GM12878 (cell line): Measurements from ENCODE around the gene TOMM22. TPM values are rescaled to one million over a fixed set of nuclear protein-coding genes. Genes with fewer than 3 reads are reported as not detected.

Experiments
- BCLAF1 ChIP-seq: fragments of 450-650 bp; IDR thresholded peaks from 2 replicates; pipeline ENCODE4 v1.6.1; 2017; ENCODE audit warnings: antibody characterized with exemption, mild to moderate bottlenecking, moderate library complexity
- CBX3 ChIP-seq: fragments of 200-600 bp; sonication (generic); IDR thresholded peaks from 2 replicates; pipeline ENCODE4 v1.6.1; 2016; ENCODE audit warnings: low read depth, borderline replicate concordance
- NR2C1 ChIP-seq: fragments of 450-650 bp; IDR thresholded peaks from 2 replicates; pipeline ENCODE4 v1.6.1; 2017; ENCODE audit warnings: antibody characterized with exemption, mild to moderate bottlenecking, moderate library complexity
- RCOR1 ChIP-seq: conservative IDR thresholded peaks from 2 replicates; pipeline ENCODE4 v1.6.1; 2012; ENCODE audit warnings: low read depth, low read length, improper control_type of control experiment
- RELB ChIP-seq: fragments of 450-650 bp; IDR thresholded peaks from 2 replicates; pipeline ENCODE4 v1.6.1; 2017; ENCODE audit warnings: low read depth, mild to moderate bottlenecking, moderate library complexity
- REST ChIP-seq: IDR thresholded peaks from 2 replicates; pipeline ENCODE4 v1.6.1; 2012; ENCODE audit warnings: mild to moderate bottlenecking, low read depth, low read length
- SMARCA5 ChIP-seq: fragments of 450-650 bp; IDR thresholded peaks from 2 replicates; pipeline ENCODE4 v1.6.1; 2017; ENCODE audit warnings: mild to moderate bottlenecking
- SUPT20H ChIP-seq: IDR thresholded peaks from 2 replicates; pipeline ENCODE4 v1.6.1; 2011; ENCODE audit warnings: low read depth, mild to moderate bottlenecking, low read length, moderate library complexity, borderline replicate concordance; ENCODE audit not compliant: control insufficient read depth
- TBL1XR1 ChIP-seq: IDR thresholded peaks from 2 replicates; pipeline ENCODE4 v1.6.1; 2012; ENCODE audit warnings: low read depth, low read length, improper control_type of control experiment
- ZBTB40 ChIP-seq: fragments of 450-650 bp; IDR thresholded peaks from 2 replicates; pipeline ENCODE4 v1.6.1; 2016; ENCODE audit warnings: mild to moderate bottlenecking, moderate library complexity, borderline replicate concordance
- ZSCAN29 ChIP-seq: fragments of 450-650 bp; IDR thresholded peaks from 2 replicates; pipeline ENCODE4 v1.6.1; 2017; ENCODE audit warnings: mild to moderate bottlenecking, moderate library complexity
- polyA plus RNA-seq, 11 experiments: library from polyadenylated mRNA; depleted of rRNA in 4 of 11; unstranded in 6 of 11; stranded (reverse) in 5 of 11; fragments of >200 nt; fragmentation: Nextera tagmentation in 4 of 11; fragmentation: Illumina TruSeq in 1 of 11; extraction: Ambion mirVana in 4 of 11; extraction: Trizol in 1 of 11; gene quantifications; 1 replicate in 1 of 11; 2 replicates in 10 of 11; pipeline versions ENCODE4 v1.2.1 to v1.2.3, GENCODE V29; 2011 to 2016; ENCODE audit warnings: inconsistent platforms in 2 of 11, missing spikeins in 2 of 11, low read depth in 1 of 11
- total RNA-seq, 4 experiments: library from RNA; depleted of rRNA in 3 of 4; stranded (reverse); fragments of >200 nt in 3 of 4; fragmentation: Illumina TruSeq in 1 of 4; extraction: Trizol in 1 of 4; gene quantifications; 2 replicates each; pipeline versions ENCODE4 v1.2.1 to v1.2.3, GENCODE V29; 2013 to 2021
- TF ChIP-seq, protein P1 (sequence below): IDR thresholded peaks from 2 replicates; pipeline ENCODE4 v1.6.1; 2011; ENCODE audit warnings: low read depth, mild to moderate bottlenecking, low read length, moderate library complexity, borderline replicate concordance; ENCODE audit errors: extremely low read depth
- TF ChIP-seq, protein P2 (sequence below): fragments of 450-650 bp; IDR thresholded peaks from 2 replicates; pipeline ENCODE4 v1.6.1; 2016; ENCODE audit warnings: mild to moderate bottlenecking

The TOMM22 gene
- total and polyA plus RNA-seq, 10 of the 15 experiments (the other 5 are each of a cell fraction or from before 2014, with no cell fraction given) = 37.6 to 197 (median 94.9) TPM

- TF ChIP-seq RELB (peak; percentile 70; the same call in 1 of the 2 replicates), ZBTB40 (no peak), NR2C1 (peak; percentile 51), CBX3 (no peak), BCLAF1 (0 out of 2 replicates have a peak, but pooled peaks have one; percentile 31), REST (no peak), ZSCAN29 (no peak), SUPT20H (no peak), SMARCA5 (peak; percentile 57; the same call in 1 of the 2 replicates), RCOR1 (0 out of 2 replicates have a peak, but pooled peaks have one; percentile 15), TBL1XR1 (peak; percentile 70)
- TF ChIP-seq, protein P1, sequence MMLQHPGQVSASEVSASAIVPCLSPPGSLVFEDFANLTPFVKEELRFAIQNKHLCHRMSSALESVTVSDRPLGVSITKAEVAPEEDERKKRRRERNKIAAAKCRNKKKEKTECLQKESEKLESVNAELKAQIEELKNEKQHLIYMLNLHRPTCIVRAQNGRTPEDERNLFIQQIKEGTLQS = no peak
- TF ChIP-seq, protein P2, sequence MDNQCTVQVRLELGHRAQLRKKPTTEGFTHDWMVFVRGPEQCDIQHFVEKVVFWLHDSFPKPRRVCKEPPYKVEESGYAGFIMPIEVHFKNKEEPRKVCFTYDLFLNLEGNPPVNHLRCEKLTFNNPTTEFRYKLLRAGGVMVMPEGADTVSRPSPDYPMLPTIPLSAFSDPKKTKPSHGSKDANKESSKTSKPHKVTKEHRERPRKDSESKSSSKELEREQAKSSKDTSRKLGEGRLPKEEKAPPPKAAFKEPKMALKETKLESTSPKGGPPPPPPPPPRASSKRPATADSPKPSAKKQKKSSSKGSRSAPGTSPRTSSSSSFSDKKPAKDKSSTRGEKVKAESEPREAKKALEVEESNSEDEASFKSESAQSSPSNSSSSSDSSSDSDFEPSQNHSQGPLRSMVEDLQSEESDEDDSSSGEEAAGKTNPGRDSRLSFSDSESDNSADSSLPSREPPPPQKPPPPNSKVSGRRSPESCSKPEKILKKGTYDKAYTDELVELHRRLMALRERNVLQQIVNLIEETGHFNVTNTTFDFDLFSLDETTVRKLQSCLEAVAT = peak; percentile 65; the same call in 1 of the 2 replicates
Observed at GRCh38 chr22:38700789-38701628, 19.3 kb downstream of the TOMM22 start, which contains the start of gene JOSD1 (continued).
